Peyer's patch (tissue), 4 donors: ENCODE measurements around the gene GLS. TPM values are rescaled to one million over a fixed set of nuclear protein-coding genes. Genes with fewer than 3 reads are reported as not detected.
"Not testable (repeated sequence)": the region's sequence is repeated elsewhere in the genome, so short reads cannot be mapped to it uniquely, and the experiment has no call there.

Experiments
- DNase-seq, 3 donors: peaks; one replicate each; pipeline ENCODE4 v3.0.0-alpha.2; 2017 to 2019
- H3K27ac ChIP-seq, 4 donors: fragments of 200-600 bp; sonication (generic); one replicate each; pipeline ENCODE4 v1.5.1; 2016 to 2019
- H3K27me3 ChIP-seq, 2 donors: fragments of 200-600 bp; sonication (generic); one replicate each; pipeline ENCODE4 v1.5.1; 2019
- H3K36me3 ChIP-seq, 3 donors: fragments of 200-600 bp; sonication (generic); one replicate each; pipeline ENCODE4 v1.5.1; 2016 to 2019
- H3K4me1 ChIP-seq, 4 donors: fragments of 200-600 bp; sonication (generic); one replicate each; pipeline ENCODE4 v1.5.1; 2016 to 2019
- H3K4me3 ChIP-seq, 4 donors: fragments of 200-600 bp; sonication (generic); 1 replicate in 3 of 4; 2 replicates in 1 of 4; pipeline ENCODE4 v1.5.1; 2016 to 2019; ENCODE audit warnings: mild to moderate bottlenecking in 1 of 4
- H3K9me3 ChIP-seq, 4 donors: fragments of 200-600 bp; sonication (generic); one replicate each; pipeline ENCODE4 v1.5.1; 2016 to 2019; ENCODE audit warnings: mild to moderate bottlenecking in 1 of 4
- CTCF ChIP-seq, 6 experiments: fragments of 450-650 bp in 4 of 6; fragments of 200-600 bp in 2 of 6; sonication (generic) in 1 of 6; IDR thresholded peaks; one replicate each; pipeline ENCODE4 v1.5.1; 2017 to 2019; ENCODE audit warnings: antibody characterized with exemption in 6 of 6, mild to moderate bottlenecking in 3 of 6, moderate library complexity in 1 of 6
- POLR2A ChIP-seq, 2 donors: fragments of 450-650 bp; IDR thresholded peaks; one replicate each; pipeline ENCODE4 v1.5.1; 2017; ENCODE audit warnings: antibody characterized with exemption in 2 of 2, mild to moderate bottlenecking in 2 of 2, moderate library complexity in 2 of 2
- total RNA-seq, 4 donors: library from RNA; depleted of rRNA; stranded (reverse); fragments of >200 nt; gene quantifications; one replicate each; pipeline ENCODE4 v1.1.0, GENCODE V29; 2016

GLS gene
- total RNA-seq, 4 donors from 2014 or later: 232 to 298 (median 258) TPM

GRCh38 chr2:190858817-190859216 lies 21.8 kb upstream of the GLS start:
- no peak overlapping the region for H3K27ac ChIP-seq
- TF ChIP-seq CTCF (IDR thresholded peaks at IDR 0.05): no peak
- no peak for TF ChIP-seq POLR2A (IDR thresholded peaks at IDR 0.05)
- no peaks in the 10 kb centered on the region for H3K27me3 ChIP-seq
- no peaks in the 10 kb centered on the region for H3K9me3 ChIP-seq
- no peaks in the 10 kb centered on the region for H3K36me3 ChIP-seq
- H3K4me1 ChIP-seq: peaks cover 0 to 29% (median 0%) of the 10 kb centered on the region in 4 donors
- no peak for DNase-seq
- no peak overlapping the region for H3K4me3 ChIP-seq

GRCh38 chr2:190859347-190860297 lies 21.0 kb upstream of the GLS start:
- no peak for TF ChIP-seq CTCF (IDR thresholded peaks at IDR 0.05)
- no peak for TF ChIP-seq POLR2A (IDR thresholded peaks at IDR 0.05)
- no peaks in the 10 kb centered on the region for H3K36me3 ChIP-seq
- H3K4me1 ChIP-seq: peaks cover 0 to 27% (median 0%) of the 10 kb centered on the region in 4 donors
- no peaks in the 10 kb centered on the region for H3K9me3 ChIP-seq
- DNase-seq: no peak
- no peak overlapping the region for H3K4me3 ChIP-seq
- H3K27me3 ChIP-seq: no peaks in the 10 kb centered on the region
- no peak overlapping the region for H3K27ac ChIP-seq

GRCh38 chr2:190860985-190861680 lies 19.5 kb upstream of the GLS start:
- Histone ChIP-seq H3K9me3 (no peaks in the 10 kb centered on the region), H3K4me1 (peaks cover 0 to 21% (median 0%) of the 10 kb centered on the region in 4 donors), H3K36me3 (no peaks in the 10 kb centered on the region), H3K27me3 (no peaks in the 10 kb centered on the region), H3K27ac (no peak overlapping the region), H3K4me3 (no peak overlapping the region)
- TF ChIP-seq POLR2A (IDR thresholded peaks at IDR 0.05) (no peak), CTCF (IDR thresholded peaks at IDR 0.05) (no peak)
- DNase-seq: no peak

- DNase-seq, H3K36me3 ChIP-seq, H3K9me3 ChIP-seq, H3K4me3 ChIP-seq, H3K27me3 ChIP-seq: not testable (repeated sequence)
- H3K4me1 ChIP-seq: peaks cover 0 to 21% (median 0%) of the 10 kb centered on the region in 4 donors
- H3K27ac ChIP-seq: peak overlapping the region in 1 of 4 donors; percentile 9
Observed at GRCh38 chr2:190862128-190862527, 18.5 kb upstream of the GLS start.

- no peak for DNase-seq
- H3K4me1 ChIP-seq: peaks cover 0 to 21% (median 0%) of the 10 kb centered on the region in 4 donors
Observed at GRCh38 chr2:190862571-190862991, 18.0 kb upstream of the GLS start.

More at GRCh38 chr2:190862571-190862991, 18.0 kb upstream of the GLS start:
- Histone ChIP-seq H3K27ac (peak overlapping the region in 1 of 4 donors; percentile 9), H3K4me3 (no peak overlapping the region), H3K27me3 (no peaks in the 10 kb centered on the region), H3K36me3 (no peaks in the 10 kb centered on the region), H3K9me3 (no peaks in the 10 kb centered on the region)
- TF ChIP-seq POLR2A (IDR thresholded peaks at IDR 0.05) (no peak), CTCF (IDR thresholded peaks at IDR 0.05) (no peak)
